Nephron progenitor cell (in vitro differentiated cells): ENCODE data around the gene THSD4.

Source experiments
- DNase-seq: peaks from one replicate; pipeline ENCODE4 v3.0.0; 2021
- H3K27ac Mint-ChIP-seq: 2 replicates; pipeline ENCODE4 v1.8.0; 2021; ENCODE audit warnings: mild to moderate bottlenecking, moderate library complexity, mixed read lengths
- H3K27me3 Mint-ChIP-seq: 2 replicates; pipeline ENCODE4 v1.8.0; 2021; ENCODE audit warnings: mild to moderate bottlenecking, low read depth, mixed read lengths; ENCODE audit not compliant: poor library complexity
- H3K36me3 Mint-ChIP-seq: 2 replicates; pipeline ENCODE4 v1.8.0; 2021; ENCODE audit warnings: low read depth, mixed read lengths
- H3K4me1 Mint-ChIP-seq: 2 replicates; pipeline ENCODE4 v1.8.0; 2021; ENCODE audit warnings: mixed read lengths
- H3K4me3 Mint-ChIP-seq: 2 replicates; pipeline ENCODE4 v1.8.0; 2021; ENCODE audit warnings: mild to moderate bottlenecking, moderate library complexity, mixed read lengths
- H3K9me3 Mint-ChIP-seq: 2 replicates; pipeline ENCODE4 v1.8.0; 2021; ENCODE audit warnings: mild to moderate bottlenecking, moderate library complexity, mixed read lengths
- CTCF ChIP-seq: fragments of 200-600 bp; sonication (generic); IDR thresholded peaks from 2 replicates; pipeline ENCODE4 v1.5.0; 2021; ENCODE audit warnings: antibody characterized with exemption

Gene THSD4

GRCh38 chr15:71275098-71275497, 159.8 kb downstream of the THSD4 start:
- H3K27ac Mint-ChIP-seq: no peak overlapping the region
- no peak overlapping the region for H3K4me3 Mint-ChIP-seq
- H3K36me3 Mint-ChIP-seq: peaks cover 5% of the 10 kb centered on the region
- H3K27me3 Mint-ChIP-seq: peaks cover 4% of the 10 kb centered on the region
- no peak for DNase-seq
- peaks cover 53% of the 10 kb centered on the region for H3K4me1 Mint-ChIP-seq
- H3K9me3 Mint-ChIP-seq: peaks cover 17% of the 10 kb centered on the region
- TF ChIP-seq CTCF: no peak

- TF ChIP-seq CTCF: no peak
Measured at GRCh38 chr15:71275566-71276335, 160.5 kb downstream of the THSD4 start.

GRCh38 chr15:71276336-71276665, 161.0 kb downstream of the THSD4 start:
- Mint-ChIP-seq H3K9me3 (peaks cover 5% of the 10 kb centered on the region), H3K4me1 (peaks cover 64% of the 10 kb centered on the region), H3K36me3 (peaks cover 5% of the 10 kb centered on the region), H3K27ac (no peak overlapping the region), H3K4me3 (no peak overlapping the region), H3K27me3 (no peaks in the 10 kb centered on the region)
- TF ChIP-seq CTCF: no peak
- DNase-seq: no peak

More at GRCh38 chr15:71275566-71276335, 160.5 kb downstream of the THSD4 start:
- Mint-ChIP-seq H3K4me3 (no peak overlapping the region), H3K36me3 (peaks cover 5% of the 10 kb centered on the region), H3K4me1 (peaks cover 60% of the 10 kb centered on the region), H3K27ac (peak overlapping the region; percentile 43), H3K9me3 (peaks cover 10% of the 10 kb centered on the region), H3K27me3 (no peaks in the 10 kb centered on the region)
- DNase-seq: no peak

GRCh38 chr15:71278989-71279756, 163.9 kb downstream of the THSD4 start:
- no peaks in the 10 kb centered on the region for H3K9me3 Mint-ChIP-seq
- no peak for TF ChIP-seq CTCF
- peaks cover 54% of the 10 kb centered on the region for H3K4me1 Mint-ChIP-seq
- H3K27me3 Mint-ChIP-seq: peaks cover 4% of the 10 kb centered on the region
- no peaks in the 10 kb centered on the region for H3K36me3 Mint-ChIP-seq
- DNase-seq: no peak
- peak overlapping the region; percentile 33 for H3K27ac Mint-ChIP-seq
- peak overlapping the region; percentile 23 for H3K4me3 Mint-ChIP-seq

GRCh38 chr15:71279757-71280141, 164.5 kb downstream of the THSD4 start:
- peaks cover 4% of the 10 kb centered on the region for H3K27me3 Mint-ChIP-seq
- no peak overlapping the region for H3K4me3 Mint-ChIP-seq
- no peak for TF ChIP-seq CTCF

More at GRCh38 chr15:71279757-71280141, 164.5 kb downstream of the THSD4 start:
- Mint-ChIP-seq H3K36me3 (no peaks in the 10 kb centered on the region), H3K4me1 (peaks cover 48% of the 10 kb centered on the region), H3K9me3 (no peaks in the 10 kb centered on the region), H3K27ac (no peak overlapping the region)
- no peak for DNase-seq
